Measurements from ENCODE around the gene FNIP2.
A peak's percentile ranks its signal among the peaks of the same experiment; 100 is the strongest.
"Not testable (repeated sequence)": the region's sequence is repeated elsewhere in the genome, so short reads cannot be mapped to it uniquely, and the experiment has no call there.

FNIP2 gene

GRCh38 chr4:158793021-158793420 lies 24.2 kb downstream of the FNIP2 start:
- H3K79me2 ChIP-seq (ENCODE audit: control insufficient read depth, insufficient read depth, low read length, unreplicated experiment), result peaks cover 15% of the 10 kb centered on the region
- H3K4me3 ChIP-seq (ENCODE audit: low read depth, low read length), result no peak overlapping the region
- H3K27me3 ChIP-seq (ENCODE audit: insufficient read depth, low read length), result no peaks in the 10 kb centered on the region
- peaks cover 19% of the 10 kb centered on the region for H3K4me1 ChIP-seq (ENCODE audit: control insufficient read depth, insufficient read depth, low read length, unreplicated experiment)
- no peak overlapping the region for H2AFZ ChIP-seq (ENCODE audit: low read length, unreplicated experiment)
- no peak overlapping the region for H3K27ac ChIP-seq (ENCODE audit: low read depth, low read length)
- no peaks in the 10 kb centered on the region for H3K36me3 ChIP-seq (ENCODE audit: insufficient read depth, low read length)

GRCh38 chr4:158793430-158793829 lies 24.6 kb downstream of the FNIP2 start:
- H3K27ac ChIP-seq (ENCODE audit: low read depth, low read length); H3K27me3 ChIP-seq (ENCODE audit: insufficient read depth, low read length); H2AFZ ChIP-seq (ENCODE audit: low read length, unreplicated experiment); H3K36me3 ChIP-seq (ENCODE audit: insufficient read depth, low read length); H3K4me3 ChIP-seq (ENCODE audit: low read depth, low read length): not testable (repeated sequence)
- H3K79me2 ChIP-seq (ENCODE audit: control insufficient read depth, insufficient read depth, low read length, unreplicated experiment), result peaks cover 11% of the 10 kb centered on the region
- H3K4me1 ChIP-seq (ENCODE audit: control insufficient read depth, insufficient read depth, low read length, unreplicated experiment), result peaks cover 19% of the 10 kb centered on the region

GRCh38 chr4:158796370-158797140 lies 27.7 kb downstream of the FNIP2 start:
- H3K4me3 ChIP-seq (ENCODE audit: low read depth, low read length), result 0 out of 2 replicates have a peak overlapping the region, but pooled peaks have one; percentile 21
- H3K36me3 ChIP-seq (ENCODE audit: insufficient read depth, low read length), result no peaks in the 10 kb centered on the region
- H3K79me2 ChIP-seq (ENCODE audit: control insufficient read depth, insufficient read depth, low read length, unreplicated experiment), result peaks cover 12% of the 10 kb centered on the region
- H3K27me3 ChIP-seq (ENCODE audit: insufficient read depth, low read length), result no peaks in the 10 kb centered on the region
- H2AFZ ChIP-seq (ENCODE audit: low read length, unreplicated experiment), result no peak overlapping the region
- H3K27ac ChIP-seq (ENCODE audit: low read depth, low read length), result peak overlapping the region; percentile 62
- peaks cover 19% of the 10 kb centered on the region for H3K4me1 ChIP-seq (ENCODE audit: control insufficient read depth, insufficient read depth, low read length, unreplicated experiment)

GRCh38 chr4:158798062-158798461 lies 29.2 kb downstream of the FNIP2 start:
- no peak overlapping the region for H3K4me3 ChIP-seq (ENCODE audit: low read depth, low read length)
- H3K36me3 ChIP-seq (ENCODE audit: insufficient read depth, low read length), result no peaks in the 10 kb centered on the region
- H3K27ac ChIP-seq (ENCODE audit: low read depth, low read length), result no peak overlapping the region
- no peaks in the 10 kb centered on the region for H3K27me3 ChIP-seq (ENCODE audit: insufficient read depth, low read length)
- no peak overlapping the region for H2AFZ ChIP-seq (ENCODE audit: low read length, unreplicated experiment)
- H3K4me1 ChIP-seq (ENCODE audit: control insufficient read depth, insufficient read depth, low read length, unreplicated experiment), result peaks cover 12% of the 10 kb centered on the region
- peaks cover 15% of the 10 kb centered on the region for H3K79me2 ChIP-seq (ENCODE audit: control insufficient read depth, insufficient read depth, low read length, unreplicated experiment)

GRCh38 chr4:158799013-158799770 lies 30.4 kb downstream of the FNIP2 start:
- Histone ChIP-seq H3K4me3 (ENCODE audit: low read depth, low read length) (no peak overlapping the region), H3K79me2 (ENCODE audit: control insufficient read depth, insufficient read depth, low read length, unreplicated experiment) (peaks cover 15% of the 10 kb centered on the region), H3K4me1 (ENCODE audit: control insufficient read depth, insufficient read depth, low read length, unreplicated experiment) (peaks cover 11% of the 10 kb centered on the region), H2AFZ (ENCODE audit: low read length, unreplicated experiment) (no peak overlapping the region), H3K27me3 (ENCODE audit: insufficient read depth, low read length) (no peaks in the 10 kb centered on the region), H3K27ac (ENCODE audit: low read depth, low read length) (no peak overlapping the region), H3K36me3 (ENCODE audit: insufficient read depth, low read length) (no peaks in the 10 kb centered on the region)

GRCh38 chr4:158799856-158800255 lies 31.0 kb downstream of the FNIP2 start:
- no peak overlapping the region for H2AFZ ChIP-seq (ENCODE audit: low read length, unreplicated experiment)

GRCh38 chr4:158801066-158801465 lies 32.2 kb downstream of the FNIP2 start:
- Histone ChIP-seq H3K79me2 (ENCODE audit: control insufficient read depth, insufficient read depth, low read length, unreplicated experiment) (peaks cover 18% of the 10 kb centered on the region), H2AFZ (ENCODE audit: low read length, unreplicated experiment) (no peak overlapping the region), H3K4me1 (ENCODE audit: control insufficient read depth, insufficient read depth, low read length, unreplicated experiment) (peaks cover 11% of the 10 kb centered on the region), H3K36me3 (ENCODE audit: insufficient read depth, low read length) (no peaks in the 10 kb centered on the region), H3K4me3 (ENCODE audit: low read depth, low read length) (no peak overlapping the region), H3K27ac (ENCODE audit: low read depth, low read length) (no peak overlapping the region), H3K27me3 (ENCODE audit: insufficient read depth, low read length) (no peaks in the 10 kb centered on the region)

More at GRCh38 chr4:158799856-158800255, 31.0 kb downstream of the FNIP2 start:
- H3K4me1 ChIP-seq (ENCODE audit: control insufficient read depth, insufficient read depth, low read length, unreplicated experiment), result peaks cover 11% of the 10 kb centered on the region
- H3K27ac ChIP-seq (ENCODE audit: low read depth, low read length), result no peak overlapping the region
- H3K4me3 ChIP-seq (ENCODE audit: low read depth, low read length), result no peak overlapping the region
- peaks cover 15% of the 10 kb centered on the region for H3K79me2 ChIP-seq (ENCODE audit: control insufficient read depth, insufficient read depth, low read length, unreplicated experiment)
- H3K27me3 ChIP-seq (ENCODE audit: insufficient read depth, low read length), result no peaks in the 10 kb centered on the region
- H3K36me3 ChIP-seq (ENCODE audit: insufficient read depth, low read length), result no peaks in the 10 kb centered on the region

- H3K79me2 ChIP-seq (ENCODE audit: control insufficient read depth, insufficient read depth, low read length, unreplicated experiment), result peaks cover 18% of the 10 kb centered on the region
- no peak overlapping the region for H3K4me3 ChIP-seq (ENCODE audit: low read depth, low read length)
- no peaks in the 10 kb centered on the region for H3K27me3 ChIP-seq (ENCODE audit: insufficient read depth, low read length)
- no peak overlapping the region for H2AFZ ChIP-seq (ENCODE audit: low read length, unreplicated experiment)
- peaks cover 7% of the 10 kb centered on the region for H3K4me1 ChIP-seq (ENCODE audit: control insufficient read depth, insufficient read depth, low read length, unreplicated experiment)
- no peak overlapping the region for H3K27ac ChIP-seq (ENCODE audit: low read depth, low read length)
- no peaks in the 10 kb centered on the region for H3K36me3 ChIP-seq (ENCODE audit: insufficient read depth, low read length)
Observed at GRCh38 chr4:158801677-158802076, 32.9 kb downstream of the FNIP2 start.

- Histone ChIP-seq H3K4me1 (ENCODE audit: control insufficient read depth, insufficient read depth, low read length, unreplicated experiment) (no peaks in the 10 kb centered on the region), H2AFZ (ENCODE audit: low read length, unreplicated experiment) (no peak overlapping the region), H3K27me3 (ENCODE audit: insufficient read depth, low read length) (no peaks in the 10 kb centered on the region), H3K4me3 (ENCODE audit: low read depth, low read length) (no peak overlapping the region), H3K36me3 (ENCODE audit: insufficient read depth, low read length) (no peaks in the 10 kb centered on the region), H3K79me2 (ENCODE audit: control insufficient read depth, insufficient read depth, low read length, unreplicated experiment) (peaks cover 15% of the 10 kb centered on the region), H3K27ac (ENCODE audit: low read depth, low read length) (no peak overlapping the region)
Observed at GRCh38 chr4:158802914-158803313, 34.1 kb downstream of the FNIP2 start.

- Histone ChIP-seq H3K79me2 (ENCODE audit: control insufficient read depth, insufficient read depth, low read length, unreplicated experiment) (peaks cover 13% of the 10 kb centered on the region), H2AFZ (ENCODE audit: low read length, unreplicated experiment) (no peak overlapping the region), H3K4me3 (ENCODE audit: low read depth, low read length) (no peak overlapping the region), H3K36me3 (ENCODE audit: insufficient read depth, low read length) (no peaks in the 10 kb centered on the region), H3K27me3 (ENCODE audit: insufficient read depth, low read length) (no peaks in the 10 kb centered on the region), H3K27ac (ENCODE audit: low read depth, low read length) (no peak overlapping the region), H3K4me1 (ENCODE audit: control insufficient read depth, insufficient read depth, low read length, unreplicated experiment) (peaks cover 15% of the 10 kb centered on the region)
Observed at GRCh38 chr4:158805635-158806471, 37.0 kb downstream of the FNIP2 start.
